IMR-90 (cell line): ENCODE results near the gene BSCL2.

ENCODE experiments used
- CEBPB ChIP-seq: IDR thresholded peaks from 2 replicates; pipeline ENCODE4 v1.6.1; 2012; ENCODE audit warnings: low read depth, low read length, improper control_type of control experiment
- CTCF ChIP-seq: conservative IDR thresholded peaks from 2 replicates; pipeline ENCODE4 v1.5.1; 2012; ENCODE audit warnings: mild to moderate bottlenecking, low read depth, low read length, improper control_type of control experiment
- POLR2A ChIP-seq: IDR thresholded peaks from 2 replicates; pipeline ENCODE4 v1.6.1; 2012; ENCODE audit warnings: mild to moderate bottlenecking, low read depth, low read length
- RCOR1 ChIP-seq: IDR thresholded peaks from 2 replicates; pipeline ENCODE4 v1.6.1; 2012; ENCODE audit warnings: mild to moderate bottlenecking, low read length, improper control_type of control experiment; ENCODE audit not compliant: insufficient replicate concordance

DNA sequence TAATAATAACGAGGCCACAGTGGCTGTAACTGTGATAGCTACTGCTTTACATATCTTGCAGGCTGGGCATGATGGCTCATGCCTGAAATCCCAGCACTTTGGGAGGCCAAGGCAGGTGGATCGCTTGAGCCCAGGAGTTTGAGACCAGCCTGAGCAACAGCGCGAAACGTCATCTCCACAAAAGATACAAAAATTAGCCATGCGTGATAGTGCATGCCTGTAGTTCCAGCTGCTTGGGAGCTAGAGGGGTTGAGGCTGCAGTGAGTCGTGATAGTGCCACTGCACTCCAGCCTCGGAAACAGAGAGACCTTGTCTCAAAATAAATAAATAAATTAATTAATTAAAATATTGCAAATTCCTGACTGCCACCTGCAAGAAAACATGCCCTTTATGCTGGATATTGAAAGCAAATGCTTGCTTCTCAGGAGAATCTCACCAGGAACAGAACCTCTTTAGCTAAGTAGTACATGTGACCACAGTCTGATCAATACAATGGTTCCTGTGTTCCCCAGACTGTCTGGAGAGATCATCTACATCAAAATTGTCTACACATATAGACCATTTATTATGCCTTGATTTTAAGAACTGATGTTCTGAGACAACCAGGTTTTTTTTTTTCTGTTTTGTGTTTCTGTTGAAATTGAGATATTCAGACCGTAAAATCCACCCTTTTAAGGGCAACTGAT, 40.4 kb upstream of the BSCL2 start:
- no peak for TF ChIP-seq CTCF
- TF ChIP-seq RCOR1, result no peak
- TF ChIP-seq POLR2A, result no peak
- TF ChIP-seq CEBPB, result no peak
